Stimulated activated memory B cell treated with anti-CD40 and anti-IgM and Interleukin-4, amounts not matched to agents 10 μg/mL and 1 μg/mL and 100 μg/mL, for 72 hours (primary cell): Measurements from ENCODE around the gene METTL24.
"Not testable (repeated sequence)": the region's sequence is repeated elsewhere in the genome, so short reads cannot be mapped to it uniquely, and the experiment has no call there.

Experiments
- ATAC-seq: fragments of 150-1000 bp; cut with Tn5 transposase; 2 replicates; pipeline ENCODE4 v1.10.0; 2021
- H3K27ac Mint-ChIP-seq: one replicate; pipeline ENCODE4 v1.8.0; 2022; ENCODE audit warnings: mild to moderate bottlenecking, mixed read lengths
- H3K27me3 Mint-ChIP-seq: one replicate; pipeline ENCODE4 v1.8.0; 2022; ENCODE audit warnings: mixed read lengths
- H3K36me3 Mint-ChIP-seq: one replicate; pipeline ENCODE4 v1.8.0; 2022; ENCODE audit warnings: mixed read lengths
- H3K4me1 Mint-ChIP-seq: one replicate; pipeline ENCODE4 v1.8.0; 2022; ENCODE audit warnings: mixed read lengths
- H3K4me3 Mint-ChIP-seq: one replicate; pipeline ENCODE4 v1.8.0; 2022; ENCODE audit warnings: mild to moderate bottlenecking, moderate library complexity, mixed read lengths
- H3K9me3 Mint-ChIP-seq: one replicate; pipeline ENCODE4 v1.8.0; 2022; ENCODE audit warnings: mixed read lengths

METTL24 gene

GRCh38 chr6:110352563-110353262, 5.4 kb downstream of the METTL24 start:
- ATAC-seq = no peak
- Mint-ChIP-seq H3K9me3 (no peaks in the 10 kb centered on the region), H3K4me3 (no peak overlapping the region), H3K4me1 (peaks cover 11% of the 10 kb centered on the region), H3K27me3 (peaks cover 25% of the 10 kb centered on the region), H3K36me3 (peaks cover 6% of the 10 kb centered on the region), H3K27ac (no peak overlapping the region)

DNA sequence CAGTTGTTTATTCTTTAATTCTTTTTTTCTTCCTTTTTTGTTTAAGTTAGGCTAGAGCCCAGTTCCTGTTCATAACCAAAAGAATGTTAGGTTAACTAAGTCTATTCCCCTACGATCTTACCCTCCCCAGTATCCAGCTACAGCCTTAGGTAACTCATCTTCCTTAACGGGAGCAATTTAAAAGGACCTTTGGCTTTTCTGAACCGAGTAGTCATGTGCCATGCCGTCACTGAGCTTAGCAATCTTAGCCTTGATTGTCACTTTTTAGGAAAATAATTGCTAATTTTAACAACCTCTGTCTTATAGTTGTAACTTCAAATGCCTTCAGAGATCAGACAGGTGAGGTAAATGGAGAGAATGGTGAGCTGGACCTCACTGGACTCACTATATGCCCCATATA, 6.2 kb downstream of the METTL24 start:
- Mint-ChIP-seq H3K27ac (no peak overlapping the region), H3K4me1 (peaks cover 6% of the 10 kb centered on the region), H3K36me3 (peaks cover 6% of the 10 kb centered on the region), H3K4me3 (no peak overlapping the region), H3K9me3 (no peaks in the 10 kb centered on the region), H3K27me3 (peaks cover 18% of the 10 kb centered on the region)
- no peak for ATAC-seq

GRCh38 chr6:110351546-110351945, 6.6 kb downstream of the METTL24 start:
- Mint-ChIP-seq H3K36me3 (peaks cover 2% of the 10 kb centered on the region), H3K27ac (no peak overlapping the region), H3K4me1 (peaks cover 2% of the 10 kb centered on the region), H3K9me3 (no peaks in the 10 kb centered on the region), H3K4me3 (no peak overlapping the region), H3K27me3 (peaks cover 14% of the 10 kb centered on the region)
- no peak for ATAC-seq

- not testable (repeated sequence) for ATAC-seq, H3K27ac Mint-ChIP-seq, H3K9me3 Mint-ChIP-seq, H3K27me3 Mint-ChIP-seq, H3K4me1 Mint-ChIP-seq, H3K36me3 Mint-ChIP-seq, H3K4me3 Mint-ChIP-seq
Measured at GRCh38 chr6:110350593-110350992, 7.6 kb downstream of the METTL24 start.

DNA sequence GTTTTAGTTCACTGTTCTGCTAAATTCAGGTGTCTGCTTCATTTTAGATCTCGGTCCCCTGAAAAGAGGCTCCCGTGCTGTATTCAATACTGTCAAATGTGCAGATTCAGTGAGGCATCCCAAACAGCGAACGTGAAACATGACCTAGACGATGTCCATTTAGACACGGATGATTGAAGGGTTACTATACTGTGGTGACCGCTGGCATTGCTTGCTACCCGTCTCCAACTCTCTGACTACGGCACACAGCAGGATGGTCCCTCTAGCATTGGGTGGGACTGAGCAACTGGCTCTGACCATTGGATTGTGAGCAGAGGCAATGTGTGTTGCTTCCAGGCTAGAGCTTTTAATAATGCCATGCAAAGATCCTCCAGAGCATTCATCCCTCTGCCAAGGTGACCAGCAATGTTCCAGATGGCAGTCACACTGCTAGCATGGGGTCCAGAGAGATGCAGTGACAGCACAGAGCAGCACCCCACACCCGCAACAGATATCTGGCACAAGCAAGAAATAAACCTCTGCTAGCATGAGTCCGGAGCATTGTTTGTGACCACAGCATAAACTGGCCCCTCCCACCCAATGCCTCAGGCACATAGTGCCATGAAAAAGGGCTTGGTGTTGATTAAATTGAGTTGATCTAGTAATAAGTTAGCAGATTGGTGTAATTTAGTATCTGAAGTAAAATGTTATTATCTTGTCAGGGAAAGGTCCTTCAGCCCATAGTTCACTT, 9.0 kb downstream of the METTL24 start:
- H3K27ac Mint-ChIP-seq = no peak overlapping the region
- ATAC-seq = no peak
- H3K9me3 Mint-ChIP-seq = no peaks in the 10 kb centered on the region
- H3K4me1 Mint-ChIP-seq = peaks cover 11% of the 10 kb centered on the region
- H3K27me3 Mint-ChIP-seq = no peaks in the 10 kb centered on the region
- H3K4me3 Mint-ChIP-seq = no peak overlapping the region
- no peaks in the 10 kb centered on the region for H3K36me3 Mint-ChIP-seq

DNA sequence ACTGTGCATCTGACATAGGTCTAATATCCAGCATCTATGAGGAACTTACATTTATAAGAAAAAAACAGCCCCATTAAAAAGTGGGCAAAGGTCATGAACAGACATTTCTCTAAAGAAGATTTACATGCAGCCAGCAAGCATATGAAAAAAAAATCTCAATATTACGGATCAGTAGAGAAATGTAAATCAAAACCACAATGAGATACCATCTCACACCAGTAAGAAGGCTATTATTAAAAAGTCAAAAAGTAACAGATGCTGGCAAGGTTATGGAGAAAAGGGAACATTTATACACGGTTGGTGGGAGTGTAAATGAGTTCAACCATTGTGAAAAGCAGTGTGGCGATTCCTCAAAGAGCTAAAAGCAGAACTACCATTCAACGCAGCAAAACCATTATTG, 13.1 kb downstream of the METTL24 start:
- Mint-ChIP-seq H3K27ac (no peak overlapping the region), H3K4me3 (no peak overlapping the region), H3K27me3 (no peaks in the 10 kb centered on the region), H3K36me3 (no peaks in the 10 kb centered on the region), H3K4me1 (peaks cover 11% of the 10 kb centered on the region), H3K9me3 (no peaks in the 10 kb centered on the region)
- ATAC-seq = no peak

- H3K27me3 Mint-ChIP-seq = no peaks in the 10 kb centered on the region
- no peaks in the 10 kb centered on the region for H3K9me3 Mint-ChIP-seq
- no peak overlapping the region for H3K4me3 Mint-ChIP-seq
- H3K27ac Mint-ChIP-seq = no peak overlapping the region
- H3K36me3 Mint-ChIP-seq = no peaks in the 10 kb centered on the region
- peaks cover 11% of the 10 kb centered on the region for H3K4me1 Mint-ChIP-seq
- no peak for ATAC-seq
Measured at GRCh38 chr6:110342759-110343158, 15.4 kb downstream of the METTL24 start.

DNA sequence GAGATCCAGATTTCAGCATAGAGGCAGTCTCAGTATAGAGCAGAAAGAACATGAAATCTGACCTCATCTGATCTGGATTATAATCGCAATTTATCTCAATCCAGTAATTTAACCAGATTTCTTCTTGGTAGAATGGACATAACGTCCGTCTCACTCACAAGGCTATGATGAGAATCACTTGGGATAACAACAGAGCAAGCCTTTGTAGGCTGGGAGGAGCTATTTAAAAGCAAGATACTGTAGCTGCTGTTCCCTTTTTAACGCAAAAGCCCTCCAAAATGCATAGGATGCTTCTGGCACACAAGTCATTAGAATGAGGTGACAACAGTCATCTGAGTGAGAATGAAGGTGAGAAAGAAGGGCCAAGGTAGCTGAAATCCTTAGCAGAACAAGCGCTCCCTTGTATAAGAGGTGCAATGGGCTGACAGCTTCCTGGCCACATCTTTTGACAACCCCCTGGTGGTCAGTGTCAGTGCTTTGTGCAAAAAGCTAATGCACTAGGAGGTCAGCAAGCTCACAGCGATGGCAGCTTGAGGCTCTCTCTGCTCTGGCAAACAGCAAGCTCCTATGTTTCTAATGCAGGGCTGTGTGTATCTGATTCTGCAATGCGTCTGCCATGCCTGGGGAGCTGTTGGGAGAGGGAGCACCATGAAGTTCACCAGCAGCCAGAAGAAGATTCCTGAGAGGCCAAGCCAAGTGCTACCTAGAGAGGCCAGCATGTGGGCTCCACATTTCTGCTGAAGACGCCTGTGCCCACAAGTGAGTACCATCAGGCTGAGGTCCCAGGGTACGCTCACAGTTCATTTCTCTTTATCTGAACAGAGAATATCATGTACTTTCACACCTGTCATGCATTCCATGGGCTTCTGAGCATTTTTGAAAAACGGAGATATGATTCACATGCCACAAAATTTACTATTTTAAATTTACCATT, 16.2 kb downstream of the METTL24 start:
- Mint-ChIP-seq H3K9me3 (no peaks in the 10 kb centered on the region), H3K4me3 (no peak overlapping the region), H3K27ac (no peak overlapping the region), H3K27me3 (no peaks in the 10 kb centered on the region), H3K4me1 (peaks cover 11% of the 10 kb centered on the region), H3K36me3 (no peaks in the 10 kb centered on the region)
- no peak for ATAC-seq

- no peak for ATAC-seq
- Mint-ChIP-seq H3K4me1 (peaks cover 11% of the 10 kb centered on the region), H3K9me3 (no peaks in the 10 kb centered on the region), H3K27ac (no peak overlapping the region), H3K36me3 (no peaks in the 10 kb centered on the region), H3K4me3 (no peak overlapping the region), H3K27me3 (no peaks in the 10 kb centered on the region)
Measured at GRCh38 chr6:110341067-110341466, 17.1 kb downstream of the METTL24 start.

- H3K27ac Mint-ChIP-seq = no peak overlapping the region
- no peak for ATAC-seq
- peaks cover 10% of the 10 kb centered on the region for H3K4me1 Mint-ChIP-seq
- H3K27me3 Mint-ChIP-seq = no peaks in the 10 kb centered on the region
- H3K9me3 Mint-ChIP-seq = no peaks in the 10 kb centered on the region
- H3K36me3 Mint-ChIP-seq = no peaks in the 10 kb centered on the region
- no peak overlapping the region for H3K4me3 Mint-ChIP-seq
Measured at GRCh38 chr6:110340392-110340965, 17.7 kb downstream of the METTL24 start.

DNA sequence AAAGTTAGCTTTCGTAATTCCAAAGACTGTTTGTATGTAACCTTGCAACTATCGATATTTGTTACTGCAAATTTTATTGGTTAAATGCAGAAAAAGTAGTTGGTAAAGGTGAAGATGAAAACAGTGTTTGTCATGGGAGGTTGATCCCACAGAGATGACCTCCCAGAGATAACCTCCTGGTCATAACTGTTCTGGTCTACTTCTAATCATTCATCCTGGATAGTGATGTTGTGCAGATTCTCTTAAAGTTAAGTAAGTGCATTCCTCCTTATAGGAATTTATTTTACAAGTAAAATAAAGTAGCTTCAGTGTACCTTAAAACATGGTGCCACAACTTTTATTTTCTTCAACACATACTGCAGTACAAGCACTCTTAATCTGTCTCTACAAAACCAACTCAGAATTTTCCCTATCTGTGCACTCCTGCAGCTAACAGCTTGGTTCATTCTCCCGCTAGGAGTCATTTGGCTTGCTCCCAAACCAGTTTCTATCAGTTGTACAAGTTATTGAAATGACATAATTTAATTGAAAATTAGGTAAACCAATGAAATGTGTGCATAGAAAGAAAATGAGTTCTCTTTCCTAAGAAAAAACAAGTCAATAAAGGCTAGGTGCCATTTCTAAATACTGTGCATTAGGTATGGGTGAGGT, 19.2 kb downstream of the METTL24 start:
- no peaks in the 10 kb centered on the region for H3K9me3 Mint-ChIP-seq
- no peak overlapping the region for H3K4me3 Mint-ChIP-seq
- H3K27me3 Mint-ChIP-seq = no peaks in the 10 kb centered on the region
- H3K27ac Mint-ChIP-seq = no peak overlapping the region
- ATAC-seq = no peak
- H3K36me3 Mint-ChIP-seq = no peaks in the 10 kb centered on the region
- no peaks in the 10 kb centered on the region for H3K4me1 Mint-ChIP-seq

DNA sequence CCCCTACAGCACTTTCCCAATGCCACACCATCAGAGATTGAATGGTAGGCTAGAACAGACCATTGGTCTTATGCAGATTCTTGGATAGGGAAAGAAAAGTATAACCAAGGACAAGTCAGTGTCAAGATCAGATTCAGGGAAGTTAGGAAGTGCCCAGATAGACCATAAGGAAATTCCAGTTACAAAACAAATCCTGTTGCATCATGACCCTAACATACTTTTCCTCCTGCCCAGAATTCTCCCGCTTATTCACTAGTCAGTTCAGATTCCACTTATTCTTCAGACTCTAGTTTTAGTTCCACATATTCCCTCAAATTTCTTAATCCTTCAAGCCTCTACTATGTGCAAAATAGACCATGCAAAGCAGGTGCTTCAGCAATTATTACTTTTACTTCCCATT, 20.7 kb downstream of the METTL24 start:
- H3K27ac Mint-ChIP-seq = no peak overlapping the region
- H3K4me1 Mint-ChIP-seq = no peaks in the 10 kb centered on the region
- no peaks in the 10 kb centered on the region for H3K27me3 Mint-ChIP-seq
- H3K4me3 Mint-ChIP-seq = no peak overlapping the region
- ATAC-seq = no peak
- no peaks in the 10 kb centered on the region for H3K9me3 Mint-ChIP-seq
- no peaks in the 10 kb centered on the region for H3K36me3 Mint-ChIP-seq

GRCh38 chr6:110334423-110335180, 23.5 kb downstream of the METTL24 start:
- Mint-ChIP-seq H3K27me3 (peaks cover 17% of the 10 kb centered on the region), H3K4me3 (no peak overlapping the region), H3K4me1 (no peaks in the 10 kb centered on the region), H3K36me3 (no peaks in the 10 kb centered on the region), H3K27ac (no peak overlapping the region), H3K9me3 (no peaks in the 10 kb centered on the region)
- ATAC-seq = no peak

DNA sequence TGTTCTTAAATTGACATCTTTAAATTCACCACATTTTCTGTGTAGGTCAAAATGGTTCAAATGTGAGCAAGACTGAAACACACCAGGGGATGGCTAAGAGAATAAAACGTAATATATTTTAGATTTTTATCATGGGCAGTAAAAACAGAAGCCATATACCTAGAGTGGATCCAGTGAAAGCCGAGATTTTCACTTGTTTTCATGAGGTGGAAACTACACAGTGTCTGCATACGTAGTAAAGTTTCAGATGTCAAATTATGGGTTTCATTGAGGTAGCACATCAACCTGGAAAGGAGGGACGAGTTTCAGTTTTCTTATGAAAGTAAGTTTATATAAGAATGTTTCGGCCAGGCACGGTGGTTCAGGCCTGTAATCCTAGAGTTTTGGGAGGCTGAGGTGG, 25.9 kb downstream of the METTL24 start:
- no peak overlapping the region for H3K4me3 Mint-ChIP-seq
- no peaks in the 10 kb centered on the region for H3K4me1 Mint-ChIP-seq
- no peaks in the 10 kb centered on the region for H3K36me3 Mint-ChIP-seq
- ATAC-seq = no peak
- no peaks in the 10 kb centered on the region for H3K9me3 Mint-ChIP-seq
- peaks cover 17% of the 10 kb centered on the region for H3K27me3 Mint-ChIP-seq
- no peak overlapping the region for H3K27ac Mint-ChIP-seq
